ENCODE measurements around the gene FAM90A26.
"Not testable (repeated sequence)": the region's sequence is repeated elsewhere in the genome, so short reads cannot be mapped to it uniquely, and the experiment has no call there.

DNA sequence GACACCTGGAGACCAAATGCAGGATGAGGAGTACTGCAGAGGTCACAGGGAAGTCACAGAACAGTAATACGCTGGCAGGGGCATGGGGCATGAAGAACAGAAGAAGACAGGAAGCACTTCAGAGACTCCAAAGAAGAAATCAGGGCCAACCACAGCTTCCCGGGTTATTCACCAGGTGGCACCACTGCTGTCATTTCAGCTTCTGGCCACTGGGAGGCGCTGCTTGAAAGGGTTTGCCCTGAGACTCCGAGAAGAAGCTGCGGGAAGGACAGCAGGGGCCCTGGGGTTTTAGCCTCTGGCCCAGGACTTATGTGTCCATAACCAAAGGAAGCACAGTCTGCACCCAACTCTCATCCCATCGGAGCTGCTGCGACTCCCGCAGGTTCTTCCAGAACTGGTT lies 4.2 kb upstream of the FAM90A26 start:
- TF ChIP-seq CTCF (IDR thresholded peaks at IDR 0.05 in 2 of 3, conservative IDR thresholded peaks at IDR 0.05 in 1 of 3; ENCODE audit: borderline replicate concordance in 1 of 3, insufficient read depth in 1 of 3, low read depth in 2 of 3, low read length in 2 of 3); POLR2A (IDR thresholded peaks at IDR 0.05; ENCODE audit: borderline replicate concordance, extremely low read depth, insufficient read depth, insufficient read length); RAD21 (IDR thresholded peaks at IDR 0.05; ENCODE audit: low read depth); EZH2 (IDR thresholded peaks at IDR 0.05); POLR2AphosphoS5 (IDR thresholded peaks at IDR 0.05; ENCODE audit: low read depth, low read length); EGR1 (IDR thresholded peaks at IDR 0.05; ENCODE audit: low read depth); REST (IDR thresholded peaks at IDR 0.05; ENCODE audit: low read depth); FOSL1 (IDR thresholded peaks at IDR 0.05; ENCODE audit: low read depth); JUND (IDR thresholded peaks at IDR 0.05); TCF7L2 (IDR thresholded peaks at IDR 0.05; ENCODE audit: borderline replicate concordance, extremely low read depth, insufficient read depth, insufficient read length); ZFX (IDR thresholded peaks at IDR 0.05); ZNF274 (IDR thresholded peaks at IDR 0.05; ENCODE audit: low read depth, low read length); YY1 (IDR thresholded peaks at IDR 0.05; ENCODE audit: extremely low read depth, insufficient replicate concordance, low read depth, low read length): not testable (repeated sequence)
- TF ChIP-seq, protein P1, sequence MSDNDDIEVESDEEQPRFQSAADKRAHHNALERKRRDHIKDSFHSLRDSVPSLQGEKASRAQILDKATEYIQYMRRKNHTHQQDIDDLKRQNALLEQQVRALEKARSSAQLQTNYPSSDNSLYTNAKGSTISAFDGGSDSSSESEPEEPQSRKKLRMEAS (IDR thresholded peaks at IDR 0.05), result not testable (repeated sequence)

Data from HCT116 (cell line).